ENCODE results near the gene SEC16B.

Gene SEC16B

DNA sequence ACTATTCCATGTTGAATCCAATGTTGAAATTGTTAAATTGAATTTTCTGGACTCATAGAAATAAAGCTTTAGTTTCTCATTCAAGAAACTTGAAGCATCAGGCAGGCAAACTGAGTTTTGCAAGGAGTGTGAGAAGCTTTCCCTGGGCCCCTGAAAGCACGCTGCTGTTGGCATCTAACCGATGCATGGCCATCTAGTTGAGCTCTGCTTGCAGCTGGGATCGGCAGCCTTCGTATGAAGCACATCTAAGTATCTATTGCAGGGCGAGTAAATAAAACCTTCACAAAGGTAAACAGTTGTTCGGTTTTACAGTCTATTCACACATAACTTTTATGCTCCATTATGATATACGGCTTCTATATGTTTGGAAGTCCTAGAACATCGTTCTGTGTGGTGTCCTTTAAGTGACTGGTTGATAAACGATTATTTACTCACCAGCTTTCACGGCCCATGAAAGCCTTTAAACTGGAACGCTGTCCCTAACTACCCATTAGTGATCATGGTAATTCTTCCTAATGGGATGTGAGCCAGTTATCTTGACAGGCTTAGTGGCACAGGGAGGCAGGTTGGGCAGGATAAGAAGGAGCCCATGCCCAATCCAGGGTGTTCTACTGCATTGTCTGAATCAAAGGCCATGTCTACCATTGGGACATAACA, 71.7 kb downstream of the SEC16B start:
- no peak for DNase-seq

DNA sequence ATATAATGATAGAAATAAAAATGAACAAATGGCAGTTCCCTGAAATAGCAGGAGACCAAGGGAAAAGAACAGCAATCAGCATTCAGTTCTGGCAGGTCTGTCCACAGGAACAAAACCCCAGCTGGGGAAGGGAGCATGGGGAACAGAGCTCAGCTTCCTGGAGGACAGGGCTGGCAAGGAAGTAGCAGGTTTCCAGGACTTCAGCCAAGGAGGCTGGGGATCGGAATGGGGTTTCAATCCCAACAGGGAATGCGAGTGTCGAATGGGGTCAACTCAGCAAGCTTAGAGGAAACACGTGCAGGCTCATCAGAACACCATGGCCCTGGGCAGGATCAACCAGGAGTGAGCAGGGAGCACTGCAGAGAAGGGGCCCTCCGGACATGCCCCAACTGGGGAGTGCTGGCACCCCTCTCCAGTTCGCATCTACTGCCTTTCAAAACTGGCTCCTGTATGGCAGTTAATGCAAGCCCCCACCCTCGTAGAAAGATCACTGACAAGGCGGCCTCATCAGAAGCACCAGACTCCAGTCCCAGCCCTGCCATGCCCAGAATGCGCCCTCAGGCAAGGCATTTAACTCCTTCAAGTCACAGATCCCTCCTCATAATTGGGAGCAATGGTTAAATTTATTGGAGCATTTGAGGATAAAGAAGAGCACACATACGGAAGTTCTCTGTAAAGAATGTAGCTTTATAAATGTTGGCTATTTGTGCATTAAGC, 72.4 kb downstream of the SEC16B start:
- DNase-seq: no peak
